DMS114 treated with DMSO at 0.1 percent for 48 hours (cell line): ENCODE data around the gene DHRS12.

Experiments used
- DNase-seq: peaks from one replicate; lab custom pipeline; 2025; ENCODE audit not compliant: unreplicated experiment; lab: John Stamatoyannopoulos, UW

Gene DHRS12

GRCh38 chr13:51784097-51784496, 19.9 kb downstream of the DHRS12 start:
- DNase-seq = no peak

- DNase-seq = no peak
Observed at GRCh38 chr13:51783428-51784094, 20.4 kb downstream of the DHRS12 start.

DNA sequence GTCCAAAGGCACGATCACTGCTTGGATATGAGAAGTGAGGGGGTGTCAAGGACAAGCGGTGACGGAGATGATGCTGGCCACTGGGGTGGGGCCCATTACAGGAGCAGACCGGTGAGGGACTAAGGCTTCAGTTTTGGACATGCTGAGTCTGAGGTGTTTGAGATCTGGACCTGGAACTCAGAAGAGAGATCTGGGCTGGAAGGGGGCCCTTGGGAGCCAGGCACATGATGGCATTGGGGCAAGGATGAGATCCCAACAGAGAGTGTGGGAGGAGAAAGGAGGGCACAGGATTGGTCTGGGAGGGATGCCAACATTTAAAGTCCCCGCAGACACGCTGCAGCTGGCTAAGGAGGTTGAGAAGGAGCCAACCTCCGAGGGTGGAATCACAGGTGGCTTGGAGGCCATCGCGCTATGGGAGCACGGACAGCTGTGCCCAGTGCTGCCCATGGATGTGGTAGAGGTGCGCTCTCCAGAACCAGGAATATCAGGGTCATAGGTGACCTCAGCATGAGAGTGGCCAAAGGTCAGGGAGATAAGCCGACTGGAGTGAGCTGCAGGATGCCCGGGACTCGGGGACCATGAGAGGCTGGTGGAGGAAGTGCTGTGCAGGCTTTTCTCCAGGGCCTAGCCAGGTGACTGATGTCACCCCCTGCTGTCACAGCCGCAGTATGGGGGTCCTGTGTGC, 21.8 kb downstream of the DHRS12 start:
- no peak for DNase-seq

DNA sequence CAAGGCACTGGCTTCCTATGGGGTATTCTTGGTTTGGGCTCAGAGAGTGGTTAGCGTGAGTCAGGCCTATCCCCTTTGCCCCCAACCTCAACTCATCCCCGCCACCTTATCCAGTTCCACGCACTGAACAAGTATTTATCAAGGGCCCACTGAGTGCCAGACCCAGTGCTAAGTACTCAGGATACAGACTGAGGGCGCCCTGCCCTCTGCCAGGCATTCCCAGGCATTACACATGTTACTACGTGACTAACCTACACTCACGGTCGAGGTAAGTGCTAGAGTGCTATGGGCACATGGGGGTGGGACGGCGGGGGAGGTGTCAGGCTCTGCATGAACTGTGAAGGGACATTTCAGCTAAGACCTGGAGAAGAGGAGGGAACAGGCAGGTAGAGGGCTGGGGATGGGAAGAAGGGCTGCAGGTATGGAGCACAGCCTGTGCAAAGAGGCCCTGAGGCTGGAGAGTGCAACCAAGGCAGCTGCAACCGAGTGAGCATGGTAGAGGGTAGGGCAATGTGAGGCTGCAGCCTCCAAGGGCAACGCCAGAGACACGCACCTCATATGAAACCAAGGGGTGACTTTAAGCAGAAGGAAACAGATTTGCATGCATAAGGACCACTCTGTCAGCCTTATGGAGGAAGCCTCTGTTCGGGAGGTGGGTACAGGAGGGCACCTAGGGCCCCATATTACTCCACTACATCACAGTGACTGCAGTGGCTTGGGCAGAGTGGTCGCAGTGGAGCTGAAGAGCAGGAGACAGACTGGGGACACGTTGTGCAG, 22.5 kb downstream of the DHRS12 start:
- DNase-seq = no peak

GRCh38 chr13:51780099-51780498, 23.9 kb downstream of the DHRS12 start:
- DNase-seq = no peak

- DNase-seq = no peak
Observed at GRCh38 chr13:51778392-51778791, 25.6 kb downstream of the DHRS12 start.

GRCh38 chr13:51777921-51778320, 26.0 kb downstream of the DHRS12 start:
- DNase-seq = no peak

DNA sequence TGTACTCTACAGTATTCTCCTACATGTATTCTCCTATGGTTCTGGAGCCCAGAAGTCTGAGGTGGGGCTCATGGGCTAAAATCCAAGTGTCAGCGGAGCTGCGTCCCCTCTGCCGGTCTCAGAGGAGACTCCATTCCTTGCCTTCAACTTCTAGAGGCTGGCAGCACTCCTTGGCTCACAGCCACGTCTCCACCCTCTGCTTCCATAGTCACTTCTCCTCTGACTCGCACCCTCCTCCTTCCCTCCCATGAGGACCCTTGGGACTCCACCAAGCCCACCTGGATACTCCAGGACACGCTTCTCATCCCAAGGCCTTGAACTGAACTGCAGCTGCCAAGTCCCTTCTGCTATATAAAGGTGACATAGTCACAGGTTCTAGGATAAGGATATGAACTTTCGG, 27.8 kb downstream of the DHRS12 start:
- DNase-seq = no peak

GRCh38 chr13:51773515-51773914, 30.4 kb downstream of the DHRS12 start:
- no peak for DNase-seq

DNA sequence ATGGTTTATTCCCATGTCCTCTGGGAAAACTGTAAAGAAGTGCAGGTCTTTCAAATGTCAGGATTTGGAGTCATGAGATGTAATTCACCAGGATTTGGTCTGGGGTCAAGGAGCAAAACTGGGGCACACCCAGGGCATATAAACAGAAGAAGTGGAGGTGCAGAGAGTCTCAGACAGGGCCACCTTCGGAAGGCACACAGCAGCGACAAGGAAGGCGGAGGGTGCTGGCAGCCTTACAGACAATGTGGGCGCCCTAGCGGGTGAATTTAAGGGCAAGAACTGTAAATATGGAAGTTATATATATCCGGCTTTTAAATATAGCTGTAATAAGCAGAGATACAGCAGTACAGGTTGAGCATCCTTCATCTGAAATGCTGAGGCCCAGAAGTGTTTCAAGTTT, 31.2 kb downstream of the DHRS12 start:
- DNase-seq = no peak

DNA sequence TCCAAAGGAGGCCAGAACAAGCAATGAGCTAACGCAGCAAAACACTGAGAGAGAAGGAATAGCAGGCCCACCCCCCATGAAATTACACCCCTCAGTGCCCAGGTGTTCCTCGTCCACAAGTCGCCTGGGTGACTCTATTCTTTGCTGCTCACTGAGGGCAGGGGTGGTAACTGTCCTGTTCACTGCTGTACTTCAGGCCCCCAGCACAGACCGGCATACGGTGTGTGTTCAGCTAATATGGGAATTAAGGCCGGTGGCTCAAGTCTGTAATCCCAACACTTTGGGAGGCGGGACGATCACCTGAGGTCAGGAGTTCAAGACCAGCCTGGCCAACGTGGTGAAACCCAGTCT, 31.9 kb downstream of the DHRS12 start:
- DNase-seq = no peak

DNA sequence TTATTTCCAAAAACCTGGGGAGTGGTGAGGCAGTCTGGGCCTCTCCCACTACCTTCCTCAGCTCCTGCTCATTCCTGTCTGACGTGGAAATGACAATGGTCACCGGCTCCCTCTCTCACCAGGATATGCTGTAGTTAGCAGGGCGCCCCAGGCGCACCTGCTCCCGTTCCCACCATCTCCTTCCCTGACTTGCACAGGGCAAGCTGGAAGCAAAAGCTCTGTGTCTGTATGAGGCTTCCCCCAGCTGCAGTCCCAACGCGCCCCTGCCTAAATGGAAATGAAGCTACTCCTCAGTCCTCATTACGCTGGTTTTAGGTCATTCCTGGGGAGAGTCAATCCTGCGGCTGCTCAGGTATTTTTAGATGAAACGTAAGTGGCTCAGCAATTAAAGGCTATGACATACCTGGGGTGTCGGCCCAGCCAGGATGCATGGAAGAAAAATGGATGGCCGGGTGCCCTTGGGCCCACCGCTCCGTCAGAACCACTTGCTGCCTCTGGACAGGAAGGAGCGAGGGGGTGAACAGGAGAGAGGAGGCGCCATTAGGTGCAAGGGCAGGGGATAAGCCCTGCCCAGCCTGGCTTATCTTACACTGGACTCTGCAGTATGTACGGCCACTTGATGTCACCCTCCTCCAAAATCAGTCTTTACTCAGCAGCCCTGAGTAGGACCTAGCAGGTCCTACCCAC, 32.4 kb downstream of the DHRS12 start:
- DNase-seq = no peak

GRCh38 chr13:51770681-51771417, 33.1 kb downstream of the DHRS12 start:
- DNase-seq = no peak

DNA sequence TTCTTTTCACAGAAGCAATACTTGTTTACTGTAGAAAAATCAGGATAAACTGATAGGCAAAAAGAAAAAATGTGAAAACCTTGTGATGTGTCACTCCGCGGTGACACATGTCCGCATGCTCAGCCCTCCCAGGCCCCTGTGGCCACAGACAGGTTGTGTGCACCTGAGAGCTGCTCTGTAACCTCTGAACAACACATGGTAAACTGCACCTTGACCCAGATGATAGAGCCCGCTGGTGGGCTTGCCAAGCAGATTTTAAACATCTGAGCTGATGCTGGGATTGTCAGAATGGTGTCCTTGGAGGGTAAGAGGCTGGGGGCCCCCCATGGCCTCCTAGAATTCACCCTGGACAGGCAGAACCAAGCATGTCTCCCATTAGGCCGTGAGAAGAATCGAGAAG, 33.8 kb downstream of the DHRS12 start:
- DNase-seq = no peak

DNA sequence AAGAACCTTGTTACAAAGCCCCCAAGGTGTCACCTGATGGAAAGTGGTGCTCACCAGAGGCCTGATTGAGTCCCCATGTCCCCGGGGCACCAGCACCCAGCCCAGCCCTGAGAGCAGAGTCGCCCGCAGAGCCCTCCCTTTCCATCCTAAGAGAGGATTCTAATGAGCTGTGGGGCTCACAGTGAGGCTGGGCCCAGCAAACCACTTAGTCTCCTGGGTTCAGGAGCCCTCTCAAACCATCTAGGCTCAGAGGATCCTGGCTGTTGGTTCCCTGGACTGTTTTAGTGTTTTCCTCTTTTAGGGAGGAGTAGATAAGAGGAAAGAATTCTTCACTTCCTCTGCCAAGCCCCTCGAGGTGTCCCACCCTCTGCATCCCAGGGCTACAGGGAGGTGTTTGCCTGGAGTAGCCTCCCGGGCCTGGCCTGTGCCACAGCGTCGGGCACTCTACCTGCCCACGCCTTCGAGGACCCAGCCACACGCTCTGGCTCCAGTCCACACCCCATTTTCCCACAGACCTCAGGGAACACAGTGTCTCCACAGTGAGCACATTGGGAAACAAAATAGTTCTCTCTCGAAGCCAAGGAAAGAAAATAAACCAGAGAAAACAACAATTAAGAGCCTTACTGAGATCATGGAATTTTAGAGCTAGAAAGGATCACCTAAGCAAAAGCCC, 34.4 kb downstream of the DHRS12 start:
- DNase-seq = no peak

DNA sequence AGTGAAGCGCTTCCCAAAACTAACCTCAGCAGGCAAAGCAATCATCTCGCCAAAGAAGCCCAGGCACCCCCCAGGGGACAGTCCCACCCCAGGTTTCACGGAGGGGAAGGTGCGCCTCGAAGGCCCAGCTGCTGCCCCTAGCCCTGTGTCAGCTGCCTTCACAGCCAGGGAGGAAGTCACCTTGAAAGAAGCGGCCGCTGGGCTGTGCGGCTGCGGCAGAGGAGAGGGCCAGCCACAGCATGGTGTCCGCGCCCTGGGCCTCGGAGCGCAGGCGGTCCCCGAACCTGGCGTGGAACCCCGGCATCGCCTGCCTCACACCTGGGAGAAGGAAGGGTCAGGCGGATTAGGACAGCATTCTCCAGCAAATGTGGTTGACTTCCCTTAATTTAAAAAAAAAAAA, 35.0 kb downstream of the DHRS12 start:
- no peak for DNase-seq

DNA sequence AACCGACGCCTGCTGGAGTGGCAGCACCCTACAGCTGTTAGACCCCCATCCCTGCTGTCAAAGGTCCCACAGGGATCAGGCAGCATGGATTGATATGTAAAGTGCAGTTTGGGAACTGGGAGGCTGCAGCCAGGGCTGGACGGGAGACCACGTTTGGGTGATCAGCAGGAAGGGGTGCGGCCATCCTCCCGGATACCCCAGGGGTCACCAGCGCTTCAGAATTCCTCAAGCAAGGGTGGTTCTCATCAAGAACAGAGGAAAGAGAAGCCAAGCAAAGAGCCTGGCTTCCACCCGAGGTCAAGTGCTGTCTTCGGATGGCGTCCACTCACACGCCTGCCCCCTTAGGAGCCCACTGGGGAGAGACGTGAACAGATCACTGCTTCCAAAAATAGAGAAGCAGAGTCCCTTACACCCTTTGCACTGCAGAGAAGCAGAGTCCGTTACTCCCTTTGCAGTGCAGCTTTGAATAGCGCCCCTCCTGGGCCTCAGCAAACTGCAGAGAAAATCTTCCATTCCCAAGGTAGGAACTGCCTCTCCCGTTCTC, 35.5 kb downstream of the DHRS12 start:
- DNase-seq = no peak

- no peak for DNase-seq
Observed at GRCh38 chr13:51767100-51767499, 36.9 kb downstream of the DHRS12 start.

DNA sequence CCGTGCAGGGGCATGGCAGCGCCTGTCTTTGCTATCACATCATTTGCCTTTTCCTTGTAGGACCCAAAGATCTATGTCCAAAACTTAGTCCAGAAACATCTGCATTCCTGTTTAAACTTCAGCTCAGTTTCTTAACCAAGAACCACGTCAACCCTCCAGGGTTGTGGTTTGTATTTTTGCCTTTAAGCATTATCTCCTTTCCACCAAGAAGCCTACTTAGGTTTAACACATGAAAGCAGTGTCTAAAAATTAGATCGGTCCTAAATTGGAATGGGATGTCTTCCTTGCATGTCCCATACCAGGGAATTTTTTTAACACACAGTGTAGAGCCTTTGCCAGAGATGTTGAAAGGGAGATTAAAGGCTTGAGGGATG, 38.8 kb downstream of the DHRS12 start:
- DNase-seq = no peak
